ENCODE data around the gene ELP5.
"Not testable (repeated sequence)": the region's sequence is repeated elsewhere in the genome, so short reads cannot be mapped to it uniquely, and the experiment has no call there.

Gene ELP5

DNA sequence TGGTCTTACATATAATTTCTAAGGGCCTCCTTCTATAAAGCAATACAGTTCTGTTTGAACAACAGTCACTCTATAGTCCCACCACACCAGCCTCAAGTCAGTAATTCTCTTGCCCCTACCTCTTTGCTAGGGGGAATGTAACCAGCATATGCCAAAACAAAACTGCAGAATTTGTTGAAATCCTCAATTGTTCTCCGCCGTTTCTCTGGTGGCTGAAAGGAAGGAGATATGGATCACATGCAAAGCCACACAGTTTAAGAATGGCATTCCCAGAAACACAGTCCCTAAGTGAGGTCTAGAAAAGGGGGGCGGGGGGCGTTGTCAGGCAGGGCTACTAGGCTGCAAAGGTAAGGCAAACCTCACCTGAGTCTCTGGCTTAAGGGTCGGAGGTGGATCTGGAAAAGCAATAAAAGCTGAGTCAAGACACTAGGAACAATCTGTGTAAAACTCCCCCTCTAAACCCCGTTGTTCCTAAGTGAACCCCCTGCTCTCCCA, 14.7 kb upstream of the ELP5 start:
- no peak for DNase-seq

DNA sequence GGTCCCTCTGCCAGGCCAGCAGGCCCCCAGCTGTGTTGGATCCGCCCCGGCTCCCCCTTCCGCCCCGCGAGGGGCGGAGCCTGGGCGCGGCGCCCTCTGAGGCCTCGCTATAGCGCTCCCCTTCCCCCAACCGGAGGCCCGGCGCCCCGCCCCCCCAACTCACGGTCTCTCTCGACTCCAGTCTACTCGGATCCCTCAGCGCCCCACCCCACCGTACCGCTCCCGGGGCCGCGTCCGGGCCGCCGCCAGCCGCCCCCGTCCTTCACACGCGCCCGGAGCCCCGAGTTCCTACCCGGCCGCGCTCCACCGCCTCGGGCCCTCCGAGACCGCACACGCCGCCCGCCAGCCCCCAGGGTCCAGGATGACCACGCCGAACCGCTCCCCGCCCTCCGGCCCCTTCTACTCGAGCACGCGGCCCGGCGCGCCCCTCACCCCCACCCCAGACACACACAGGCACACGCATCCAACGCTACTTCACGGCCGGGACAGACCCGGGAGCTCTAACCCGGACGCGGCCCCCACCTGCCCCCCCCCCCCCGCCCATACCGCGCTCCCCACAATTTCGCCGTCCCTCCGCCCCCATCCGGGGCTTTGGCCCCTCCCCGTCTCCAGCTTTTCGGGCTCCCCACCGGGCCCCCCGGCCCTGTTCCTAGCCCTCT, 14.1 kb upstream of the ELP5 start:
- peak; percentile 31 for DNase-seq

DNA sequence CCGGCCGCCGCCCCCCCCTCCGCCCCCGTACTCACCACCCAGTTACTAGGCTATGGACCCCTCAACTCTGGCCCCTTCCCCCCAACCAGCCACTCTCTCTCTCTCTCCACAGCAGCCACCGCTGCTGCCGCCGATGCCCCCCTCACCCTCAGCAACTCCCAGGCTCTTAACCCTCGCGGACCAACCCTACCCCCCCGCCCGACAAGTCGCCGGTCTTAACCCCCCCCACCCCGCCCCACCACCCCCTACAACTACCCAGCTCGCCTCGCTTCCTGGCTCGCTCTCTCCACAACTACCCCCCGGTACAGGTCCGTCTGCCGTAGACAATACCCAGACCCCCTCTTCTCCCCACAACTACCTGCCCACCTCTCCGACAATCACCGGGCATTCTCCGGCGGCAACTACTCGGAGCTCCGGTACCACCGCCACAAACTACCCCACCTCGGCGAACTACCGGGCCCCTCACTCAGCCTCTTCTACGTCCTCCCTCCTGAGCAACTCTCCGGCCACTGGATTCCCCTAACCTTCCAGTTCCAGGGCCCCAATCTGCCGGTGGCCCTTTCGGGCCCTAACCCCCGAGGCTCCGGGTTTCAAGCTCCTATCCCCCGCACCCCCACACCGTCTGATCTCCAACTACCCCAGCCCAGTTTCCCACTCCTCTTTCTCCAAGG, 13.5 kb upstream of the ELP5 start:
- DNase-seq = no peak

DNA sequence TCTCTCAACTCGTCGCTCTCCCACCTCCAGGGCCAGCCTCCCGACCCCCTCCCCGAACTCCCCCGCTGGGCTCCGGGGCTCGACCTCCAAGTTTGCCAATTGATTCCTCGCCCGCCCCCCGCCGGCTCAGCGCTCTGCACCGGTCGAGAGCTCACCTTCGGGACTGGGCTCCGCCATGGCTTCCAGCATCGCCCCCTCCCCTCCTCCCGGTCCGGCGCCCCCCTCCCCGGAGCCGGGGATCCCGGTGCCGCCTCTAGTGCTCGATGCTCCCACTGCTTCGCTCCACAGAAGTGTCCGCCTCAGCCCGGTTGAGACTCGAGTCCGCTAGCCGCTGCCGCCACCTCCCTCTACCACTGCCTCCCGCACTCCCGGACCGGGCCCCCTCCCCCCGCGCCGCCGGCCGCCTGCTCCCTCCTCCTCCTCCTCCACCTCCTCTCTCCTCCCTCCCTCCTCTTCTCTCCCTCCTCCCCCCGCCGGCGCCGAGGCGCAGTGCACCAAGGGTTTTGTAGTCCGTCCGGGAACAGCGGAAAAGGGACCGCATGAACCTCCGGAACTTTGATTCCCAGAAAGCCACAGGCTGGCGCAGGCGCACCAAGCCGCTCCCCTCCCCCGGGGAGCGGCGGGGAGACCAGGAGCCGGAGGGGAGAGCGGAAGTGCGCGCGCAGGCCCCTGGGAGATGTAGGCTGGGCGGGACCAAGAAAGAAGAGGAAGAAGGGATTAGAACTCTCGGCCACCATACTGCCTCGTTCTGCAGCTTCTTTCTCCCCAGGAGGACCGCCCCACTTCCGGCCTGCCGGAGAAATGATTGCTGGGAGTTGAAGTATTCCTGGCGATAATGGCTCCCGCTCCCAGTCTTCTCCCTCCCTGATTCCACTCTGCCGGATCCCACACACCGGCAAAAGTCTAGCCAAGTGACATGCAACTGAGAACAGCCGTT, 12.7 kb upstream of the ELP5 start, which contains the start of gene PHF23:
Gene PHF23, minus strand, starts transcription at position 367 of the 937 bp plus-strand sequence. Its CDS starts 178 bp downstream, at position 189.
- peak; percentile 99 for DNase-seq

DNA sequence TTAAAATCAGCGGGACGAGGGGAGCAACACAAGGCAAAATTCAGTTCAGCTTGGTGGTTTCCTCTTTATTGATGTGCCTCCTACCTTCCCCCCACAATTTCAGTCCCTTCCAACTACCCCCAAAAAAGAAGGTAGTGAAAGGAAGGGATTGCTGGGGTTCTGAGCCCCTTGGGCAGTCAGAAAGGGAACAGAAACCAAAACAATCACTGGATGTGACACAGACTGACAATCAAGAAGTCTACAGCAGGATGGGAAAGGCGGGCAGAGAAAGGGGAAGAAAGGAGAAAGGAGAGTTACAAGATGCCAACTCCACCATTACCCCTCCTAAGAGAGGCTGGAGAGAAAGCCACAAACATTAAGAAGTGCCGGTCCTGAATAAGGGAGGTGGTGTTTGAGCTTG, 11.6 kb upstream of the ELP5 start:
- no peak for DNase-seq

DNA sequence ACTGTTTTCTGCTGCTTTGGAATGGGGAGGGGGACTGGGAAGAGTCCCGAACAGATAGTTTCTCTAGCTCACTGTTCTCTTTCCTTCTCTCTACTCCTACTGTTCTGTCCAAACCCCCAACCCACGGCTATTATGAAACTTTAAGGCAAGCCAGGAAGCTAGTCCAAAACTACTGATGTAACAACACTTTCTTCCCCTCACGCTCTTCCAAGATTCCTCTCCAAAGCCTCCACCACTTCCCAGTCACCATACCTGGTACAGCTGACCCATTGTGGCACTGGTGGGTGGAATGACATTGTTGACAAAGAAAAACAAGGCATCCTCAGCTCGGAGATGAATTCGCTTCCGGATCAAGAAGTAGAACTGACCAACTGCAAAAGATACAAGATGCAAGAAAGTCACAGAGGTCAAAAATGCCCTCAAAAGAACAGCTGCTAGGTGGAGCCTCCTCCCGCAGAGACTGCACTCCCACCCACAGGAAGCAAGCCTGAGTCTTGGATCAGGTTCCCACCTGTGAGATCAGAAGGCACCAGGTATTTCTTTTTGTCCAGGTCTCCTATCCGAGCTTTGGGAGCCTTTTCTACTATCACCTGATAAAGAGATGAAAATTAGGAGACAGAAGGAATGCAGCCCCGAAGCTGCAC, 10.8 kb upstream of the ELP5 start:
- DNase-seq = no peak

DNA sequence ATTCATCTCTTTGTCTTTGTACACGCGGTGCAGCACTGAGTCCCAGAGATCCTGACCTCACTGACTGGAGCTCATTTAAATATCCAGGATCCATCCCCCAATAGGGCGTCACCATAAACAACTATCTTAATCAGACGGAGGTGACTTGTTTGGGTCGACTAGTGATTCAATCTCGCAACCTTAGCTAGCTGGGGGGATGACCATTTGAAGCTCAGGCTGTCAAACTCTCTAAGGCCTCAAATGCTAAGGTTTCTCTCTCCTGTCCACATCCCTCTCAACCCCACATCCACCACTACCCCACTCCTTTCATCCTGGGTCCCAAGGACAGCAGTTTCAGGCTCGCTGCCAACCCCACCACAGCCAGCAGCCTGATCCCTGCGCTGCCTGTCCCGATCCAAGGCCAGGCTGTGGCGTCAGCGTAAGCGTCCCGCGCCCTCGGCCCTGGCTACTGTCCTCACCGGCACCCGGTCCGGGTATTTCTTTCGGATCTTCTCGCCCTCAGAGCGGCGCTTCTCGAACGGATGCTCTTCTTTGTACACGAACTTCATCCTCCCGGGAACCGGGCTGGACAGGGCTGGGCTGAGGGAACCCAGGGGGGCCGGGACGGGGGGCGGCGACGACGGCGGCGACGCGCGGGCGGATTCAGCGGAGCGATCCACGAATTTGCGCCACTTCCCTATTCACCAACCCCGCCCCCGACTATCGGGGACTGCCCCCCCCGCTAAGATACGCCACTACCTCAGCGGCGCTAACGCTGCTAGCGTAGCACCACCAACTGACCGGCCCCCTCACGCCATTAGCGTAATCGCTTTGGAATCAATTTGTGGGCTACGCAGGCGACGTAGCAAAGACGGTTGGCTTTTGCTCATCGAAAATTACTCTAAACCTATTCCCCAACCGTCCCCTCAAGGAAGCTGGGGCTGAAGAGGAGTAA, 10.0 kb upstream of the ELP5 start, which contains the start of gene GABARAP:
Gene GABARAP, minus strand, starts transcription at position 667 of the 934 bp plus-strand sequence. Its CDS starts 119 bp downstream, at position 548.
- peak; percentile 84 for DNase-seq

DNA sequence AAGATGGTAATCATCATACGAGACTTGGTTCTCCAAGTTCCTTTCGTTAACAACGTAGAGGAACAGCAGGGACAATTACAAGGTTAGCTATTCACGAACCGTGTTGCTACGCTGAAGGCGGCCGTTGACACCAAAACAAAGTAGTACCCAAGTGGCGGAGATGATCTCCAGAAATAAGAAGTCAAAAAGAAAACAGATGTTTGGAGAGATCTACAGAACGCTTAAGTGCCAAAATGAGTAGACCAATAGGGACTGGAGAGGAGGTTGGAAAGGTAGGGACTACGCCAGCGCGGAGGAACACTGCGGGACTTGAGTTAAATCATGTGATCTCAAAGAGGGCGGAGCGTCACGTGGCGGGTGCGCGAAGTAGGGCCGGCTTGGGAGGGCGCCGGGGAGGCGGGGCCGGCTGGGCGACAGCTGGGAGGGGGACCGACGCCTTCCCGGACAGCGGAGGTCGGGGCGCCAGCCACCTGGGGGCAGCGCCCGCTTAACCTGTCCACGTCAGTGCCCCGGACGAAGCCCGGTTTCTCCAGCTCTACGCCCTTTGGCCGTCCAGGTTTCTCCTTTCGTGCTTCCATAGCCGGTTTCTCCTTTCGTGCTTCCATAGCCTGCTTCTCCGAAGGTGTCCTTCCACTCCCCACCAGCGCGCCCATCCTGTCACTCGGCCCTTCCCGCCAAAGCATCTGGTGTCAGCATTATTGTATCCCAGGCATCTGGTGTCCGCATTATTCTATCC, 9.1 kb upstream of the ELP5 start:
- DNase-seq = peak; percentile 85

DNA sequence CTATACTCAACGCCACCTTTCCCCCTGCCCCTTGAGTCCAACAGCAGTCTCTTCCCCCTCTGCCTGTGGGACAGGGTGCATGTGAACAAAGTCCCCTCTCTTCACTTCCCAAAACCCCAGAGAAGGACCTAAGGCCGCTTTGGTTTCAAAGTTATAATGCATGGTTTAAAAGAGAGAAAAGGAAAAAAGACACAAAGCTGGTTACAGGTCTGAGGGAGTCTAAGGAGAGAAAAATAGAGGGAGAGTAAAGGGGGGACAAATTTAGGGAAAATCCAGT, 8.6 kb upstream of the ELP5 start:
- DNase-seq = no peak

DNA sequence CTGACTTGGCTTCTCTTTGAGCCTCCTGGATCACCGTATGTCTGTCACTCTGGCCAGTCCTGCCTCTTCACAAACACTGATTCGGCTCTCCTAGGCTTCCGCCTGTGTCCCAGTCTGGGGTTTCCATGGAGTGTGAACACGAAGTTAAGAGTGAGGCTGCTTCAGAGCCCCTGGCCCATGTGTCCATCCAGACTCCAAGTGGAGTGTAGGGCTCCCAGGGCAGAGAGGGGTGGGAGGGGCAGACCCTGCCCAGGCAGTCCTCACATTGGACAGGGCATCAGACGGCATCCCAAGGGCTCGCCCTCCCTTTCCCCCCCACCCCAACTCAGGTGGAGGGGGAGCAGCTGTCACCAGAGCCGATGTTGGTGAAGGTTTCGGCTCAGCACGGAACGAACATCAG, 8.2 kb upstream of the ELP5 start:
- DNase-seq = not testable (repeated sequence)

DNA sequence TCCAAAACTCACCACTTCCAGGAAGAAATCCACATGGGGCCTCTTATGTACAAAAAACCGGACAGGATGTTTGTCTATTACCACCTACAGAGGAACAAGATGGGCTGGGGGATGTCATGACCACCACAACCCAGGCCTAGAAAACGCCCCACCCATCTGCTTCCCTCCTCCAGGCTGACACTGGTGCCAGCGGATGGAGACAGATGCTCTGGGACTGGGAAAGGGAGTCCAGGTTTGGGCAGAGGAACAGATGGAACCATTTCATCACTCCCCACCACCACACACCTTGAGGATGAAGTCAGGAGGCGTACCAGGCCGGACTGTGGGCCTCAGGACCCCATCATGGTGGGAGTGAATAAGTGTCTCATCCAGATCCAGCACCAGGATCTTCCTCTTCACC, 5.2 kb upstream of the ELP5 start:
- DNase-seq = no peak

DNA sequence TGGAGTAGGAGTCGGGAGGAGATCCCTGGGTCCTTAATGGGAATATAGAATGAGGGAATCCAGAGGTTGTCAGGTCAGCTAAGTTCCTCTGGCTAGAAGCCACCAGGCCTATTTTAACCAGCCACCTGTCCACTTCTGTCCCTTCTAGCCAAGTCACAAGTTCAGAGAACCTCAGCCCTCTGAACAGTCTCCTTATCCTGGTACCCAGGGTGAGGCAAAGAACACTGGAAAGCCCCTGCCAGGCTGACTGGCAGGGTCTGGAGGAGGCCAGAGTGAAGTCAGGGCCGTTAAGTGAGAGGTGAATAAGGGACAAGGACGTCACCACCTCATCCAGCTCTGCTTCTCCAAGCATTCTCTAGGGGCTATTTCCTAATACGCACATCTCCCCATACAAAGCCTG, 3.2 kb upstream of the ELP5 start:
- DNase-seq = no peak

DNA sequence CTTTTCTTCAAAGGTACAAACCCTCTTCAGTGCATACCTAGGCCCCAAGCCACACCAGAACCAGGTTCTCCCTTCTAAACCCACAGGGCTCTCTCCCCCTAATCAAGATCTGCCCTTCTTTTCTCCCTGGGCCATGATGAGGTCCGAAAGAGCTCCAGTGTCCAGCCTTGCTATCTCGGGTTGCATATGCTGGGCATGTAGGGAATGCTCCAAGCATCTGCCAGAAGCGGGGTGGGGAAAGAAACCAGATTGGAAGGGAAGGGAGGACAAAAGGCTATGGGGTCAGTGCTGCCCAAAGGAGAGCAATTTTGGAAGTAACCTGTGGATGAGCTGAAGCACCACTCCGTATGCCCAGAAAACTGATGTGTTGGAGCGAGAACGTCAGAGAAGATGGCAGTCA, 2.8 kb upstream of the ELP5 start:
- no peak for DNase-seq

DNA sequence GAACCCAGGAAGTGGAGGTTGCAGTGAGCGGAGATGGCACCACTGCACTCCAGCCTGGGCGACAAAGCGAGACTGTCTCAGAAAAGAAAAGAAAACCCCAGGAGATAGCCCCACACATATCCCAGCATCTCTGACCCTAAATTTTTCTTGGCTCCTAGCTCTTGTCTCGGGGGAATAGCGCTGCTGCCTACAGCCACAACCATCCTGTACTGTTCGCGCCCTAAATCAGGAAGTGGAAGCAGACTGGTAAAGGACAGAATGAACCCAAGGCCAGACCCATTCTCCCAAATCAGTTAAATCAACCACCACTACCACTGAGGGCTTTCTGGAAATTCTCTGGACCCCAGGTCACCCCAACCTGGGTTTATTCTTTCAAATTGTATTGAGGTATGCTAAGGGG, 2.2 kb upstream of the ELP5 start:
- DNase-seq = no peak

DNA sequence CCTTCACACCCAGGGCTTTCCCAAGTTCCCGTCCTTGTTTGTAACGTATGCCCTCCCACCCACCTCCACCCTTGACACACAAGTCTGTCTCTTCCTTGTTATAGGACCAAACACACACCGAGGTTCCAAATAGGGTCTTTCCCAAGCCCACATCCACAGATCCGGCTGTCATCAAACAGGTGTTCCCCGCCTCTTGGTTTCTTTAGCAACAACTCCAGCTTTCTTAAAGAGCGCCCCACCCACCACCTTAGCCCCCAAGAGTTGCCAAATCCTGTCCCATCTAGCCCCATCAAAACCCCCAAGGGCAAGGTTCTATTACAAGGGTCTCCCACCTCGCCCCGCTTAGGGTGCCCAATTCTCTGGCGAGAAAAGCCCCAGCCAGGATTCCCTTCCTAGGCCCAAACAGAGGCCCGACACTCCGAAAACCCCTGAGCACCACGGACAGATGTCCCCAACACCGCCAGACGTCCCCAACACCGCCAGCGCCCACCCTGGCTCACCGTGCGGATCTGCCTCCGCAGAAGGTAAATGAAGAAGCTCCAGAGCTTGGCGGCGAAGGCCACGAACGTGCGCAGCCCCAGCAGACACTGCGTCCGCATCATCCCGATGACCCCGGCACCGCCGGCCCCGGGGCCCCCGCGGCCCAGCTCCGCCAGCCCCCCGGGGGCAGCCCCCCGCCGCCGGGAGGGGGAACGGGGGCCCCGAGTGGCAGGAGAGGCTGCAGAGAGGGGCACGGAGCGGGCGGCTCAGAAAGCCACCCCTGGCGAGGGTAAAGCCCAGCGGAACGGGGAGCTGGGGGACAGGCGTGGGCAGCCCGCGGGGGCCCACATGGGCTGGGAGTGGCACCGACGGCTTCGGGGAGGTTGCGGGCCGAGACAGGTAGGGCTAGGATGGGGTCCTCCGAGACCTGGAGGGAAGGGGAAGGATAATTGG, 1.1 kb upstream of the ELP5 start:
- DNase-seq = no peak

DNA sequence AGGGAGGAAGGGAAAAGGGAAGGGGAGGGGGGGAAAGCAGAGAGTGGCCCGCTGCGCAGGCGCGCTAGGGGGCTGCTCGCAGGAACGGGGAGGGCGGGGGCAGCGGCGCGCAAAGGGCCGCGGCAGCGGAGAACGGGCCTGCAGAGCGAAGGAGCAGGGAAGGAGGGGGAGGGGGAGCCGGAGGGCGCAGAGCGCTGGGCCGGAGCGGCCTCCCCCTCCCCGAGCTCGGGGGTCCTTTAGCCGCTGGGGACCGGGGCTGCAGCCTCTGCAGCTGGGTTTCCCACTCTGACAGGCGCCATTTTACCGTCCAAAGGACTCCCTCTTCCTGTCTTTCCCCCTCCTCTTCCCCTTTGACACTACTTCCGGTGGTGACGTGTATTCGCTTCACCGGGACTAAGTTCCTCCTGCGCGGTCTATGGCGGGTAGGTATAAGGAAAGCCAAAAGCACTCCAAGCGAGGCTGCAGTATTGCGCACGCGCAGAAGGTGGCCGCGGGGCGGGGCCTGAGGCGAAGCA, 297 bp upstream of the ELP5 start, which contains the start of gene CTDNEP1:
Gene CTDNEP1, minus strand, starts transcription at position 74 of the 515 bp plus-strand sequence. CDS start 438 bp downstream, outside the sequence.
- DNase-seq = peak; percentile 98

DNA sequence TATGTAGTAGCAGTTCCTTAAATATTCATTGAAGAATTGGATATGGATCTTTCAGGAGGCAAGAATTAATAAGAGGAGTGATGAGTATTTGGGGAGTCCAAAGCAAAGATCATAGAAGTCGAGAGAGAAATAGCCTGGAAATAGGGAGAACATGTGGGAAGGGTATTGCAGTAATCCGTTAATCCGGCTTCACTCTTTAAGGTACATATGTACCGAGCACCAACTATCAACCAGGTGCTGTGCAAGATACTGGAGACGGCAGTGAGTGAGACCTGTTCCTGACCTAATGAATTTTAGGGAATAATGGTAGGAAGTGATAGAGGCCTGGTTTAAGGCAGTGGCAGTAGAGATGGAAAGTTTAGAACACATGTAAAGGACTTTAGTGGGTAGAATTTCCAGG, 1.1 kb downstream of the ELP5 start:
- no peak for DNase-seq

DNA sequence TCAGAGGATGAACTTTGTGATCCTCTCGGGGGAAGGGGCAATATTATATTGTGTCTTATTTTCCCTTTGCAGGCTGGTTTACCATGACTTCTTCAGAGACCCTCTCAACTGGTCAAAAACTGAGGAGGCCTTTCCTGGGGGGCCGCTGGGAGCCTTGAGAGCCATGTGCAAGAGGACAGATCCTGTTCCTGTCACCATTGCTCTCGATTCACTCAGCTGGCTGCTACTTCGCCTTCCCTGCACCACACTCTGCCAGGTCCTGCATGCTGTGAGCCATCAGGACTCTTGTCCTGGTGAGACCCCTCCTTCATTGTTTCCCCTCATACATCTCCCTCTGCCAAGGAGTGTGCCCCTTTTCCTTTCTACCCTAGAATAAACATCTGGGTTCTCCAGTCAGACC, 2.5 kb downstream of the ELP5 start:
- no peak for DNase-seq

DNA sequence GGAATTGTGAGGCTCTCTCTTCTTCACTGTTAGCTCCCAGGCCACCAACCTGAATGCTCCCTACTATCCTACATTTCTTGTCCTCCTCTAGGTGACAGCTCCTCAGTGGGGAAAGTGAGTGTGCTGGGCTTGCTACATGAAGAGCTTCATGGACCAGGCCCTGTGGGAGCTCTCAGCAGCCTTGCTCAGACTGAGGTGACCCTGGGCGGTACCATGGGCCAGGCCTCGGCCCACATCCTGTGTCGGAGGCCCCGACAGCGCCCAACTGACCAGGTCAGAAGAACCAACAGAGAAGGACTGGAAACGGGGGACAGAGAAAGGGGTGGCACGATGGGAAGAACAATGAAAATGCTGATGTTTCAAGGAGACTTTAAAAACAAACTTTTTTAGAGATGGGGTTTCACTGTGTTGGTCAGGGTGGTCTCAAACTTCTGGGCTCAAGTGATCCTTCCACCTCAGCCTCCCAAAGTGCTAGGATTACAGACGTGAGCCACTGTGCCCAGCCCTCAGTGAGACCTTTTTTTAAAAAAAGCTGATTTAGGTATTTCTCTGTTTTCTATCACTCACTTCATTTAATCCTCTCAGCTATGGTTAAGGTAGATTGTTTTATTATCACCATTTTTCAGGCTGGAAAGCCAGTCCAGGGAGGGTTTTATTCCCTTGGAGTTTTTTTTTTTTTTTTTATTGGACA, 4.9 kb downstream of the ELP5 start:
- no peak for DNase-seq
